Measurements from ENCODE around the gene DLG2. TPM values are rescaled to one million over a fixed set of nuclear protein-coding genes. Genes with fewer than 3 reads are reported as not detected.
A peak's percentile ranks its signal among the peaks of the same experiment; 100 is the strongest.

DLG2 gene
- total RNA-seq, 1 donor from 2014 or later: 2.1 TPM

GRCh38 chr11:84800755-84801346 is 826.3 kb downstream of the DLG2 start:
- Mint-ChIP-seq H3K4me1 (no peaks in the 10 kb centered on the region), H3K27me3 (ENCODE audit: low read depth) (no peaks in the 10 kb centered on the region), H3K9me3 (no peaks in the 10 kb centered on the region), H3K4me3 (no peak overlapping the region), H3K36me3 (ENCODE audit: low read depth) (no peaks in the 10 kb centered on the region), H3K27ac (ENCODE audit: unreplicated experiment) (no peak overlapping the region)
- no peak for DNase-seq (ENCODE audit: low read depth, low spot score)
- TF ChIP-seq, protein P1, sequence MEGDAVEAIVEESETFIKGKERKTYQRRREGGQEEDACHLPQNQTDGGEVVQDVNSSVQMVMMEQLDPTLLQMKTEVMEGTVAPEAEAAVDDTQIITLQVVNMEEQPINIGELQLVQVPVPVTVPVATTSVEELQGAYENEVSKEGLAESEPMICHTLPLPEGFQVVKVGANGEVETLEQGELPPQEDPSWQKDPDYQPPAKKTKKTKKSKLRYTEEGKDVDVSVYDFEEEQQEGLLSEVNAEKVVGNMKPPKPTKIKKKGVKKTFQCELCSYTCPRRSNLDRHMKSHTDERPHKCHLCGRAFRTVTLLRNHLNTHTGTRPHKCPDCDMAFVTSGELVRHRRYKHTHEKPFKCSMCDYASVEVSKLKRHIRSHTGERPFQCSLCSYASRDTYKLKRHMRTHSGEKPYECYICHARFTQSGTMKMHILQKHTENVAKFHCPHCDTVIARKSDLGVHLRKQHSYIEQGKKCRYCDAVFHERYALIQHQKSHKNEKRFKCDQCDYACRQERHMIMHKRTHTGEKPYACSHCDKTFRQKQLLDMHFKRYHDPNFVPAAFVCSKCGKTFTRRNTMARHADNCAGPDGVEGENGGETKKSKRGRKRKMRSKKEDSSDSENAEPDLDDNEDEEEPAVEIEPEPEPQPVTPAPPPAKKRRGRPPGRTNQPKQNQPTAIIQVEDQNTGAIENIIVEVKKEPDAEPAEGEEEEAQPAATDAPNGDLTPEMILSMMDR (conservative IDR thresholded peaks at IDR 0.05): peak; percentile 63

- Mint-ChIP-seq H3K9me3 (no peaks in the 10 kb centered on the region), H3K4me1 (no peaks in the 10 kb centered on the region)
These were observed 828.0 kb downstream of the DLG2 start for GRCh38 chr11:84799112-84799511.

GRCh38 chr11:84795698-84796097 is 831.4 kb downstream of the DLG2 start:
- DNase-seq (ENCODE audit: low read depth, low spot score): no peak
- Mint-ChIP-seq H3K4me1 (no peaks in the 10 kb centered on the region), H3K27ac (ENCODE audit: unreplicated experiment) (no peak overlapping the region), H3K4me3 (no peak overlapping the region), H3K9me3 (no peaks in the 10 kb centered on the region), H3K27me3 (ENCODE audit: low read depth) (no peaks in the 10 kb centered on the region), H3K36me3 (ENCODE audit: low read depth) (no peaks in the 10 kb centered on the region)
- TF ChIP-seq, protein P1 (conservative IDR thresholded peaks at IDR 0.05): no peak

More at GRCh38 chr11:84799112-84799511, 828.0 kb downstream of the DLG2 start:
- no peak for DNase-seq (ENCODE audit: low read depth, low spot score)
- no peak overlapping the region for H3K27ac Mint-ChIP-seq (ENCODE audit: unreplicated experiment)
- TF ChIP-seq, protein P1 (conservative IDR thresholded peaks at IDR 0.05): no peak
- no peaks in the 10 kb centered on the region for H3K27me3 Mint-ChIP-seq (ENCODE audit: low read depth)
- H3K36me3 Mint-ChIP-seq (ENCODE audit: low read depth): no peaks in the 10 kb centered on the region
- H3K4me3 Mint-ChIP-seq: no peak overlapping the region

GRCh38 chr11:84794663-84795443 is 832.3 kb downstream of the DLG2 start:
- TF ChIP-seq, protein P1 (conservative IDR thresholded peaks at IDR 0.05): no peak
- H3K36me3 Mint-ChIP-seq (ENCODE audit: low read depth): no peaks in the 10 kb centered on the region
- DNase-seq (ENCODE audit: low read depth, low spot score): no peak
- no peak overlapping the region for H3K4me3 Mint-ChIP-seq
- H3K9me3 Mint-ChIP-seq: peaks cover 1% of the 10 kb centered on the region
- no peak overlapping the region for H3K27ac Mint-ChIP-seq (ENCODE audit: unreplicated experiment)
- no peaks in the 10 kb centered on the region for H3K27me3 Mint-ChIP-seq (ENCODE audit: low read depth)
- peaks cover 1% of the 10 kb centered on the region for H3K4me1 Mint-ChIP-seq

- H3K36me3 Mint-ChIP-seq (ENCODE audit: low read depth): no peaks in the 10 kb centered on the region
- TF ChIP-seq, protein P1 (conservative IDR thresholded peaks at IDR 0.05): no peak
- DNase-seq (ENCODE audit: low read depth, low spot score): no peak
- peaks cover 5% of the 10 kb centered on the region for H3K4me1 Mint-ChIP-seq
- no peak overlapping the region for H3K27ac Mint-ChIP-seq (ENCODE audit: unreplicated experiment)
- peaks cover 4% of the 10 kb centered on the region for H3K9me3 Mint-ChIP-seq
- H3K4me3 Mint-ChIP-seq: no peak overlapping the region
- H3K27me3 Mint-ChIP-seq (ENCODE audit: low read depth): no peaks in the 10 kb centered on the region
These were observed 833.8 kb downstream of the DLG2 start for GRCh38 chr11:84793318-84793717.
